Suprapubic skin (tissue), 4 donors: ENCODE results near the gene CNNM4. TPM values are rescaled to one million over a fixed set of nuclear protein-coding genes. Genes with fewer than 3 reads are reported as not detected.

Experiments used
- DNase-seq, 2 donors: peaks; one replicate each; pipeline ENCODE4 v3.0.0-alpha.2; 2019; ENCODE audit warnings: low spot score in 2 of 2
- H3K27ac ChIP-seq: fragments of 200-600 bp; sonication (generic); one replicate; pipeline ENCODE4 v1.5.1; 2019
- H3K27me3 ChIP-seq: fragments of 200-600 bp; sonication (generic); one replicate; pipeline ENCODE4 v1.5.1; 2019
- H3K36me3 ChIP-seq: fragments of 200-600 bp; sonication (generic); one replicate; pipeline ENCODE4 v1.5.1; 2019
- H3K4me1 ChIP-seq: fragments of 200-600 bp; sonication (generic); one replicate; pipeline ENCODE4 v1.5.1; 2019
- H3K4me3 ChIP-seq: fragments of 200-600 bp; sonication (generic); one replicate; pipeline ENCODE4 v1.5.1; 2019; ENCODE audit warnings: mild to moderate bottlenecking
- H3K9me3 ChIP-seq: fragments of 200-600 bp; sonication (generic); one replicate; pipeline ENCODE4 v1.5.1; 2019
- CTCF ChIP-seq, 2 donors: fragments of 200-600 bp in 1 of 2; fragments of 450-650 bp in 1 of 2; sonication (generic) in 1 of 2; IDR thresholded peaks; one replicate each; pipeline ENCODE4 v1.5.1; 2016 to 2019; ENCODE audit warnings: antibody characterized with exemption in 2 of 2, mild to moderate bottlenecking in 1 of 2, moderate library complexity in 1 of 2
- EP300 ChIP-seq: sonication (generic); formaldehyde crosslinking; IDR thresholded peaks from one replicate; pipeline ENCODE4 v1.6.1; 2017; ENCODE audit warnings: antibody characterized with exemption
- POLR2A ChIP-seq, 2 donors: fragments of 450-650 bp; IDR thresholded peaks; one replicate each; pipeline ENCODE4 v1.6.1; 2017; ENCODE audit warnings: antibody characterized with exemption in 2 of 2, mild to moderate bottlenecking in 2 of 2, moderate library complexity in 2 of 2
- POLR2AphosphoS5 ChIP-seq, 3 donors: sonication (generic); formaldehyde crosslinking; IDR thresholded peaks; one replicate each; pipeline ENCODE4 v1.6.1; 2017; ENCODE audit warnings: antibody characterized with exemption in 3 of 3
- WGBS: methylation state at CpG from one replicate; pipeline ENCODE4 v1.1.5; 2018; 5-methylcytosine and 5-hydroxymethylcytosine counted together
- total RNA-seq, 4 donors: library from RNA; depleted of rRNA; stranded (reverse); fragments of >200 nt; gene quantifications; one replicate each; pipeline ENCODE4 v1.1.0, GENCODE V29; 2016

CNNM4 gene
- total RNA-seq, 4 donors from 2014 or later = 14.9 to 18.9 (median 16.3) TPM

DNA sequence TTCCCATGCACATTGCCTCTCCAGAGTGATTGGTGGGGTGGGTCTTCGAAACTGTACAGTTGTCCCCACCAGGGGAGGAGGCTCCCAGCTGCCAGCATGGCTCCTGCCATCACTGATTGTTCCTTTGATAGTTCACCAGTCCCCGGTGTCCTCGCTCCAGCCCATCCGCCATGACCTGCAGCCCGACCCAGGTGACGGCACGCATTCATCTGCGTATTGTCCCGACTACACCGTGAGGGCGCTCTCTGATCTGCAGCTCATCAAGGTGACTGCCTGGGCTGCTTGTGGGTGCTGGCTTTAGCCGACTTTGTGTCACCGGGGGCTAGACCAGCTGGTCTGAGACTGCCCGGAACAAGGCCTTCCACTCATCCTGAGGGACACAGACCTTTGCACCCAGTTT is 67.7 kb downstream of the CNNM4 start:
- H3K27me3 ChIP-seq = no peaks in the 10 kb centered on the region
- no peak for DNase-seq
- H3K27ac ChIP-seq = no peak overlapping the region
- WGBS = 93% methylated on average over 14 of the region's 14 CpGs
- no peak overlapping the region for H3K4me3 ChIP-seq
- H3K36me3 ChIP-seq = peaks cover 83% of the 10 kb centered on the region
- peaks cover 5% of the 10 kb centered on the region for H3K4me1 ChIP-seq
- TF ChIP-seq CTCF (IDR thresholded peaks at IDR 0.05) (no peak), EP300 (no peak), POLR2A (IDR thresholded peaks at IDR 0.05) (no peak), POLR2AphosphoS5 (IDR thresholded peaks at IDR 0.05) (no peak)
- no peaks in the 10 kb centered on the region for H3K9me3 ChIP-seq

DNA sequence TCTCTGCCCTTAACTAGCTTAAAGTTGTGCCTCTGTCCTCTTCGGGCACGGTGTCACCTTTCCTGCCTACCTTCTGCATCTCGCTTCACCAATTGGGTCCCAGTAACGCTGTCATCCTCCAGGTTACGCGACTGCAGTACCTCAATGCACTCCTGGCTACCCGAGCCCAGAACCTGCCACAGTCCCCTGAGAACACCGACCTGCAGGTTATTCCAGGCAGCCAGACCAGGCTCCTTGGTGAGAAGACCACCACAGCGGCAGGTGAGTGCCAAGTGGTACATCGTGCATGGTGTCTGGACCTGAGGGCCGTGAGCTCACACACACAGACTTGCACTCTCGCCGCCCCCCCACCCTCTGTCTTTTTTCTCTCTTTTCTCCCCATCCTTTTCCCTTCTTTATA is 68.2 kb downstream of the CNNM4 start:
- TF ChIP-seq POLR2AphosphoS5 (IDR thresholded peaks at IDR 0.05) (no peak), EP300 (no peak), POLR2A (IDR thresholded peaks at IDR 0.05) (no peak), CTCF (IDR thresholded peaks at IDR 0.05) (no peak)
- Histone ChIP-seq H3K27me3 (no peaks in the 10 kb centered on the region), H3K9me3 (no peaks in the 10 kb centered on the region), H3K4me1 (peaks cover 5% of the 10 kb centered on the region), H3K27ac (no peak overlapping the region), H3K4me3 (no peak overlapping the region), H3K36me3 (peaks cover 86% of the 10 kb centered on the region)
- WGBS = 96% methylated on average over 13 of the region's 13 CpGs
- no peak for DNase-seq

- peaks cover 5% of the 10 kb centered on the region for H3K4me1 ChIP-seq
- H3K4me3 ChIP-seq = no peak overlapping the region
- H3K9me3 ChIP-seq = no peaks in the 10 kb centered on the region
- no peak for DNase-seq
- no peak overlapping the region for H3K27ac ChIP-seq
- no peak for TF ChIP-seq POLR2AphosphoS5 (IDR thresholded peaks at IDR 0.05)
- no peak for TF ChIP-seq POLR2A (IDR thresholded peaks at IDR 0.05)
- no peak for TF ChIP-seq EP300
- TF ChIP-seq CTCF (IDR thresholded peaks at IDR 0.05) = no peak
- peaks cover 93% of the 10 kb centered on the region for H3K36me3 ChIP-seq
- H3K27me3 ChIP-seq = no peaks in the 10 kb centered on the region
- WGBS = 61% methylated on average over 5 of the region's 5 CpGs
Observed at GRCh38 chr2:96830044-96830562, 69.4 kb downstream of the CNNM4 start.

GRCh38 chr2:96831679-96832078 is 71.0 kb downstream of the CNNM4 start:
- H3K4me1 ChIP-seq = peaks cover 5% of the 10 kb centered on the region
- H3K36me3 ChIP-seq = peaks cover 82% of the 10 kb centered on the region
- no peak overlapping the region for H3K4me3 ChIP-seq
- TF ChIP-seq POLR2AphosphoS5 (IDR thresholded peaks at IDR 0.05) (no peak), CTCF (IDR thresholded peaks at IDR 0.05) (no peak), POLR2A (IDR thresholded peaks at IDR 0.05) (no peak), EP300 (no peak)
- DNase-seq = no peak
- H3K27me3 ChIP-seq = no peaks in the 10 kb centered on the region
- 73% methylated on average over 10 of the region's 10 CpGs for WGBS
- H3K27ac ChIP-seq = no peak overlapping the region
- no peaks in the 10 kb centered on the region for H3K9me3 ChIP-seq

GRCh38 chr2:96832408-96832753 is 71.7 kb downstream of the CNNM4 start:
- WGBS = 59% methylated on average over 10 of the region's 11 CpGs
- Histone ChIP-seq H3K4me3 (no peak overlapping the region), H3K27me3 (no peaks in the 10 kb centered on the region), H3K4me1 (peaks cover 5% of the 10 kb centered on the region), H3K9me3 (no peaks in the 10 kb centered on the region), H3K36me3 (peaks cover 79% of the 10 kb centered on the region), H3K27ac (no peak overlapping the region)
- DNase-seq = no peak
- TF ChIP-seq EP300 (no peak), CTCF (IDR thresholded peaks at IDR 0.05) (no peak), POLR2AphosphoS5 (IDR thresholded peaks at IDR 0.05) (no peak), POLR2A (IDR thresholded peaks at IDR 0.05) (no peak)
